Fibroblast of villous mesenchyme (primary cell): ENCODE data around the gene PCDHB6. TPM values are rescaled to one million over a fixed set of nuclear protein-coding genes. Genes with fewer than 3 reads are reported as not detected.
"Not testable (repeated sequence)": the region's sequence is repeated elsewhere in the genome, so short reads cannot be mapped to it uniquely, and the experiment has no call there.

ENCODE experiments used
- DNase-seq: peaks from one replicate; pipeline ENCODE4 v3.0.0-alpha.2; 2010; ENCODE audit warnings: low read depth
- H3K4me3 ChIP-seq: 2 replicates; pipeline ENCODE4 v1.5.1; 2011; ENCODE audit warnings: low read depth, mild to moderate bottlenecking, low read length
- CTCF ChIP-seq: IDR thresholded peaks from 2 replicates; pipeline ENCODE4 v1.5.1; 2012; ENCODE audit warnings: low read depth, mild to moderate bottlenecking, low read length; ENCODE audit not compliant: insufficient read depth
- total RNA-seq: library from RNA; depleted of rRNA; stranded (reverse); fragments of >200 nt; gene quantifications from 2 replicates; pipeline ENCODE4 v1.2.3, GENCODE V29; 2012

Gene PCDHB6
- under 0.01 TPM in 2 replicates for total RNA-seq

GRCh38 chr5:141149812-141150211 is at the start of gene PCDHB6:
Gene PCDHB6, plus strand, starts transcription at chr5:141150057. Its CDS starts 201 bp downstream, at chr5:141150258.
- peak; percentile 21 for TF ChIP-seq CTCF
- DNase-seq: peak; percentile 7
- no peak within 1 kb of the TSS for H3K4me3 ChIP-seq

GRCh38 chr5:141100243-141100805 is 49.5 kb upstream of the PCDHB6 start, which contains the start of gene PCDHB3:
Gene PCDHB3, plus strand, starts transcription at chr5:141100473. Its CDS starts 177 bp downstream, at chr5:141100650.
- peak; percentile 21 for DNase-seq
- no peak within 1 kb of the TSS for H3K4me3 ChIP-seq
- TF ChIP-seq CTCF: peak; percentile 24

- no peak overlapping the region for H3K4me3 ChIP-seq
- TF ChIP-seq CTCF: no peak
- no peak for DNase-seq
These were observed 48.8 kb upstream of the PCDHB6 start for GRCh38 chr5:141101059-141101458.

GRCh38 chr5:141102070-141102469 is 47.8 kb upstream of the PCDHB6 start:
- not testable (repeated sequence) for DNase-seq

GRCh38 chr5:141102471-141102870 is 47.4 kb upstream of the PCDHB6 start:
- H3K4me3 ChIP-seq, DNase-seq: not testable (repeated sequence)

More at GRCh38 chr5:141102070-141102469, 47.8 kb upstream of the PCDHB6 start:
- H3K4me3 ChIP-seq: not testable (repeated sequence)

GRCh38 chr5:141105350-141105749 is 44.5 kb upstream of the PCDHB6 start:
- H3K4me3 ChIP-seq: no peak overlapping the region
- no peak for TF ChIP-seq CTCF
- DNase-seq: no peak

- DNase-seq: no peak
- no peak overlapping the region for H3K4me3 ChIP-seq
- no peak for TF ChIP-seq CTCF
These were observed 30.6 kb upstream of the PCDHB6 start for GRCh38 chr5:141119250-141119649.

- no peak for TF ChIP-seq CTCF
- DNase-seq: no peak
- no peak within 1 kb of the TSS for H3K4me3 ChIP-seq
These were observed 28.3 kb upstream of the PCDHB6 start, which contains the start of gene PCDHB4 for GRCh38 chr5:141121563-141121962. Gene PCDHB4, plus strand, starts transcription at chr5:141121818. Its CDS starts 181 bp downstream, at chr5:141121999.
